Lower lobe of right lung (tissue), 2 donors: ENCODE results near the gene FKBP10. TPM values are rescaled to one million over a fixed set of nuclear protein-coding genes. Genes with fewer than 3 reads are reported as not detected.

Experiments
- ATAC-seq, 2 donors: fragments of 200-7000 bp; cut with Tn5 transposase; one replicate each; pipeline ENCODE4 v1.9.1; 2020 to 2022; ENCODE audit warnings: mild to moderate bottlenecking in 2 of 2, moderate library complexity in 2 of 2
- DNase-seq: peaks from one replicate; pipeline ENCODE4 v3.0.0-alpha.2; 2020
- H3K27ac ChIP-seq: fragments of 200-600 bp; one replicate; pipeline ENCODE4 v1.8.0; 2022
- H3K27me3 ChIP-seq: fragments of 200-600 bp; one replicate; pipeline ENCODE4 v1.8.0; 2022; ENCODE audit warnings: low read depth
- H3K36me3 ChIP-seq: fragments of 200-600 bp; one replicate; pipeline ENCODE4 v1.8.0; 2022; ENCODE audit warnings: mild to moderate bottlenecking
- H3K4me1 ChIP-seq: fragments of 200-600 bp; one replicate; pipeline ENCODE4 v1.8.0; 2022
- H3K4me3 ChIP-seq: fragments of 200-600 bp; one replicate; pipeline ENCODE4 v1.8.0; 2022; ENCODE audit warnings: mild to moderate bottlenecking
- H3K9me3 ChIP-seq: fragments of 200-600 bp; one replicate; pipeline ENCODE4 v1.8.0; 2022
- intact Hi-C: fragments of 100-400 bp; cut with DNase I; formaldehyde crosslinking; loops from one replicate; pipeline ENCODE4 v1.11.0; 2022
- total RNA-seq: library from RNA; stranded (reverse); fragmentation: NEBNext Ultra II Directional; extraction: Animal tissue kit (Norgen Biotek cat#: 25700); gene quantifications from one replicate; pipeline ENCODE4 v1.2.1, GENCODE V29; 2021
- TF ChIP-seq, protein P1 (sequence below): fragments of 200-600 bp; IDR thresholded peaks from one replicate; pipeline ENCODE4 v1.8.0; 2022; ENCODE audit warnings: antibody characterized with exemption, mild to moderate bottlenecking
- donor health status: DM: no; HTN: yes; CAD: no; lungs with severe emphysema.

Gene FKBP10
- total RNA-seq, 1 donor from 2014 or later, result 27.4 TPM

DNA sequence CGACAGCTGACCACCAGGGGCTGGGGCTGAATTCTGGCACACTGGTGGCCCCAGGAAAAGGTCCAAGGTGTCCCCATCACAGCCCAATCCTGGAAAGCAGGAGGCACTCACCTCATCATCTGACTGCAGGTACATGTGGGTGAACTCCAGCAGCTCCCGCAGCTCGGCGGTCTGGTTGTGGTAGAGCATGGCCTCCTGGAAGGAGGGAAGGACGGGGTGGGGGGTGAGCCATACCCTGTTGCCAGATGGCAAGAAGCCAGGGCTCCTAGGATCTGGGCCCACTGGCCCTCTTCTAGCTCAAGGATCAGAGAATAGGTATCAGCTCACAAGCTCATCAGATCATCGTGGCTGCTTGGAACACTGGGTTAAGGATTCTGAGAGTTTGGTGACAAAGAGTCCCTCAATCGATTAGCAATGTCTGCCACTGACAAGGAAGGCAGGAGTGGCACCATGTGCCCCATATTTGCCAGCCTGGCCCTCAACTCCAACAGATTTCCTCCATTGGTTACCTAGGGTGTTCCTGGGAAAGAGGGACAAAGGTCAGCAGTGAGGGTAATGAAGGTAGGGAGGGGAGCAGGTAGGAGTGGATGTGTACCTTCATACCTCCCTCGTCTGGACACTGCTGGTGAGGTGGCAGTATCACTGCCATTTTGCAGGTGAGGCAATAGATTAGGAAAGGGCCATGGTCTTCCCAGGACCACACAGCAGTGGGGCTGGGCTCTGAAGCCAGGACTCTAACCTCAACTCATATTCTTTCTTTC is 5.9 kb upstream of the FKBP10 start:
- no peaks in the 10 kb centered on the region for H3K9me3 ChIP-seq
- no peaks in the 10 kb centered on the region for H3K36me3 ChIP-seq
- H3K4me3 ChIP-seq, result no peak overlapping the region
- ATAC-seq, result no peak
- H3K27me3 ChIP-seq, result no peaks in the 10 kb centered on the region
- H3K27ac ChIP-seq, result no peak overlapping the region
- TF ChIP-seq, protein P1, sequence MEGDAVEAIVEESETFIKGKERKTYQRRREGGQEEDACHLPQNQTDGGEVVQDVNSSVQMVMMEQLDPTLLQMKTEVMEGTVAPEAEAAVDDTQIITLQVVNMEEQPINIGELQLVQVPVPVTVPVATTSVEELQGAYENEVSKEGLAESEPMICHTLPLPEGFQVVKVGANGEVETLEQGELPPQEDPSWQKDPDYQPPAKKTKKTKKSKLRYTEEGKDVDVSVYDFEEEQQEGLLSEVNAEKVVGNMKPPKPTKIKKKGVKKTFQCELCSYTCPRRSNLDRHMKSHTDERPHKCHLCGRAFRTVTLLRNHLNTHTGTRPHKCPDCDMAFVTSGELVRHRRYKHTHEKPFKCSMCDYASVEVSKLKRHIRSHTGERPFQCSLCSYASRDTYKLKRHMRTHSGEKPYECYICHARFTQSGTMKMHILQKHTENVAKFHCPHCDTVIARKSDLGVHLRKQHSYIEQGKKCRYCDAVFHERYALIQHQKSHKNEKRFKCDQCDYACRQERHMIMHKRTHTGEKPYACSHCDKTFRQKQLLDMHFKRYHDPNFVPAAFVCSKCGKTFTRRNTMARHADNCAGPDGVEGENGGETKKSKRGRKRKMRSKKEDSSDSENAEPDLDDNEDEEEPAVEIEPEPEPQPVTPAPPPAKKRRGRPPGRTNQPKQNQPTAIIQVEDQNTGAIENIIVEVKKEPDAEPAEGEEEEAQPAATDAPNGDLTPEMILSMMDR, result no peak
- H3K4me1 ChIP-seq, result peaks cover 20% of the 10 kb centered on the region
- no peak for DNase-seq
- intact Hi-C loops, result no loop called here

DNA sequence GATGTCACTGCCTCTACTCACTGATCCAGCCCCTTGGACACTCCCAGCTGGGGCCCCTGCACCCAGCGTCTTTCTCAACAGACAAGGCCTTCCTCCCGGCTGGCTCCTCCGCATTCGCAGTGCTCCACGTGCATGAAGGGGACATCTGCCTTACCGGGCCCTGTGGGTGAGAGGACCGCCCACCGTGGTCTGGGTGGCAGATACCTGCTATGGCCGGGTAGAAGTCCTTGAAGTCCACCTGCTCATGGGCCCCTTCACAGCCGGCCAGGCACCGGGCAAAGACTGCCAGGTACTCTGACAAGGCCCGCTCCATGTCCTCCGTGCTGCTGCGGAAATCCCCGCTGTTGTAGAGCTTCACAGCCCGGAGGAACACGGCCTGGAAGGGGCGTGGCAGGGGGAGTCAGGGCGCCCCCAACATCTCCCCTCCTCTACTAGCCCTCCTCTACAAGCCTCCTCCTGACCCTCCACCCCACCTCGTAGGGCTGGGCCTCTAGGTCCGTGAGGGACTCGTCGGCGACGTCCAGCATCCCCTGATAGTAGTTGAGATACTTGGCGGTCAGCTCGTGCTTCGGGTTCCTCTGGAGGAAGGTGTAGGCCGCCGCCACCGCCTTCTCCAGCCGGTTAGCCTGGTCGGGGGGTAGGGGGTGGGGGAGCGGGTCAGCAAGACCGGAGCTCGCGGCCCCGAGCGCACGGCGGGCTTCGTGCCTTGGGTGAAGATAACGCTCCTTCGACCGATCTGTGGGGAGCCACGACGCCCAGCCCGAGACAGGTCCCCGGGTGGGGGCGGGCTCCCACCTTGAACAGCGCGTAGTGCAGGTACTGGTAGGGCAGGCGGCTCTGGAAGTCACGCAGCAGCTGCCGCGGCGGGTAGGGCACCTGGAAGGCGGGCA is 1.9 kb upstream of the FKBP10 start:
- peaks cover 27% of the 10 kb centered on the region for H3K4me1 ChIP-seq
- H3K36me3 ChIP-seq, result no peaks in the 10 kb centered on the region
- no peaks in the 10 kb centered on the region for H3K9me3 ChIP-seq
- H3K4me3 ChIP-seq, result peak overlapping the region; percentile 84
- DNase-seq, result peak; percentile 58
- ATAC-seq, result peak; percentile 41 to 55
- TF ChIP-seq, protein P1, result no peak
- intact Hi-C loops, result no loop called here
- no peaks in the 10 kb centered on the region for H3K27me3 ChIP-seq
- peak overlapping the region; percentile 73 for H3K27ac ChIP-seq

DNA sequence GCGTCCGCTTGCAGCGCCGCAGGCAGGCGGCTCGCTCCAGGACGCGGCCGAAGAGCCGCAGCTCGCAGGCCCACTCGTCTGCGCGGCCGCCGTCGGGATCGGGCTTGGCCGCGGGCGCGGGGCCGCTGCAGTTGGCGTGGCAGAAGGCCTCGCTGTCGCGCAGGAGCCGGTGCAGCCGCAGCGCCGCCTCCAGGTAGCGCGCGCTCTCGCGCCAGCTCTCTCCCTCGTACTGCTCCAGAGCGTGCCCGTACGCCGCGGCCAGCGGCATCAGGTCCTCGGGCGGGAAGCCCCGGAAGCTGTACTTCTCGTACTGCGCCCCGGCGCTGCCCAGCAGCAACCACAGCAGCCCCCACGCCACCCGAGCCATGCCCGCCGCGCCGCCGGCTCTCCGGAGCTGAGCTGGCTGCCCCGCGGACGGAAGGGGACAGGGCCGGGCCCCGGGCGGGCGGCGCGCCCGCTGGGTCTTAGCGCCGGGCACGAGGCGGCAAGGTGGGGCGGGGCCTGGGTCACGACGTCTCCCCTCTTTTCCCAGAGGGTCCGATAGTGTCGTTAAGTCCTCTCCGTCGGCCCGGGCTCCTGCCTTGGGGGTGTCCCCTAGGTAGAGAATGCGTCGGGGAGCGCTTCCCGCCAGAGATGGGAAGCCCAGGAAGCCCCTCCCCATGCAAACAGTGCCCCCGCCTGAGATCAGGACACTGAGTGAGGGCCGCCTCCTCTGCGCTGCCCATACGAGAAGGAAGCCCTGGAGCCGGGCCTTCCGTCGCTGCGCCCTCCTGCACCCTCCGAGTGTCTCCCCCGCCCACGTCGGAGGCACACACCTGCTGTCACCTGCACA is 1.0 kb upstream of the FKBP10 start, which contains the start of gene P3H4:
Gene P3H4 (minus strand): TSS at position 401 of the 832 bp plus-strand sequence. CDS start 34 bp downstream, at position 367.
- TF ChIP-seq, protein P1, result peak; percentile 78

GRCh38 chr17:41813152-41813680 is 412 bp downstream of the FKBP10 start:
- intact Hi-C loops, result no loop called here

More for the DNA sequence above, 1.0 kb upstream of the FKBP10 start, which contains the start of gene P3H4:
- Histone ChIP-seq H3K27ac (peak within 1 kb of the TSS; percentile 73), H3K9me3 (no peaks in the 10 kb centered on the region), H3K27me3 (no peaks in the 10 kb centered on the region), H3K4me3 (peak within 1 kb of the TSS; percentile 84), H3K36me3 (no peaks in the 10 kb centered on the region), H3K4me1 (peaks cover 27% of the 10 kb centered on the region)
- ATAC-seq, result peak; percentile 92 to 94
- intact Hi-C loops, result no loop called here
- DNase-seq, result peak; percentile 86

More at GRCh38 chr17:41813152-41813680, 412 bp downstream of the FKBP10 start:
- H3K27ac ChIP-seq, result no peak overlapping the region
- H3K4me3 ChIP-seq, result peak overlapping the region; percentile 84
- H3K36me3 ChIP-seq, result no peaks in the 10 kb centered on the region
- H3K27me3 ChIP-seq, result no peaks in the 10 kb centered on the region
- DNase-seq (no peak), ATAC-seq (no peak)
- H3K4me1 ChIP-seq, result peaks cover 27% of the 10 kb centered on the region
- TF ChIP-seq, protein P1, result no peak
- H3K9me3 ChIP-seq, result no peaks in the 10 kb centered on the region
